Stimulated activated CD8-positive, alpha-beta memory T cell treated with anti-CD3 and anti-CD28 coated beads, Interleukin-4, amount 100 ng/mL, for 4 hours (primary cell): Measurements from ENCODE around the gene PIK3CD.
"Not testable (repeated sequence)": the region's sequence is repeated elsewhere in the genome, so short reads cannot be mapped to it uniquely, and the experiment has no call there.

Source experiments
- DNase-seq, 2 donors: peaks; one replicate each; pipeline ENCODE4 v3.0.0-alpha.2; 2020; ENCODE audit warnings: low read depth in 2 of 2, low spot score in 1 of 2

The PIK3CD gene

GRCh38 chr1:9621032-9621431, 30.5 kb upstream of the PIK3CD start:
- DNase-seq: no peak

GRCh38 chr1:9624081-9624480, 27.4 kb upstream of the PIK3CD start:
- no peak for DNase-seq

- DNase-seq: not testable (repeated sequence)
Measured at GRCh38 chr1:9625030-9625429, 26.5 kb upstream of the PIK3CD start.

- DNase-seq: no peak
Measured at GRCh38 chr1:9626201-9626608, 25.3 kb upstream of the PIK3CD start.

- peak in 1 of 2 donors; percentile 60 for DNase-seq
Measured at GRCh38 chr1:9628541-9629444, 22.7 kb upstream of the PIK3CD start.

GRCh38 chr1:9629445-9630201, 21.9 kb upstream of the PIK3CD start:
- peak in 1 of 2 donors; percentile 61 for DNase-seq

- no peak for DNase-seq
Measured at GRCh38 chr1:9630331-9631111, 21.0 kb upstream of the PIK3CD start.

GRCh38 chr1:9631613-9632012, 19.9 kb upstream of the PIK3CD start:
- no peak for DNase-seq

GRCh38 chr1:9633493-9633892, 18.0 kb upstream of the PIK3CD start:
- DNase-seq: no peak

- no peak for DNase-seq
Measured at GRCh38 chr1:9634582-9634981, 16.9 kb upstream of the PIK3CD start.

- no peak for DNase-seq
Measured at GRCh38 chr1:9639227-9639626, 12.3 kb upstream of the PIK3CD start.

GRCh38 chr1:9643351-9644256, 7.9 kb upstream of the PIK3CD start:
- no peak for DNase-seq

GRCh38 chr1:9646037-9646436, 5.5 kb upstream of the PIK3CD start:
- no peak for DNase-seq

- DNase-seq: no peak
Measured at GRCh38 chr1:9648171-9648570, 3.4 kb upstream of the PIK3CD start.

GRCh38 chr1:9649769-9650168, 1.8 kb upstream of the PIK3CD start:
- DNase-seq: no peak

- no peak for DNase-seq
Measured at GRCh38 chr1:9651220-9651564, 339 bp upstream of the PIK3CD start.

- DNase-seq: peak in 1 of 2 donors; percentile 50
Measured at GRCh38 chr1:9652379-9653209, 1.1 kb downstream of the PIK3CD start.

GRCh38 chr1:9653210-9653490, 1.6 kb downstream of the PIK3CD start:
- DNase-seq: no peak

- no peak for DNase-seq
Measured at GRCh38 chr1:9653491-9654050, 2.0 kb downstream of the PIK3CD start.
